Uterus (tissue), 4 donors: ENCODE measurements around the gene ANXA8L1. TPM values are rescaled to one million over a fixed set of nuclear protein-coding genes. Genes with fewer than 3 reads are reported as not detected.
"Not testable (repeated sequence)": the region's sequence is repeated elsewhere in the genome, so short reads cannot be mapped to it uniquely, and the experiment has no call there.

ENCODE experiments used
- DNase-seq, 2 donors: peaks; one replicate each; pipeline ENCODE4 v3.0.0-alpha.2; 2019 to 2020
- H3K27ac ChIP-seq, 2 donors: fragments of 200-600 bp; sonication (generic); 1 replicate in 1 of 2; 2 replicates in 1 of 2; pipeline ENCODE4 v1.5.1; 2016 to 2018
- H3K27me3 ChIP-seq, 2 donors: fragments of 200-600 bp; sonication (generic); one replicate each; pipeline ENCODE4 v1.5.1; 2018 to 2019; ENCODE audit warnings: control low read depth in 1 of 2
- H3K36me3 ChIP-seq, 2 donors: fragments of 200-600 bp; sonication (generic); one replicate each; pipeline ENCODE4 v1.5.1; 2019; ENCODE audit warnings: control low read depth in 1 of 2
- H3K4me1 ChIP-seq, 2 donors: fragments of 200-600 bp; sonication (generic); one replicate each; pipeline ENCODE4 v1.5.1; 2018 to 2019; ENCODE audit warnings: control low read depth in 1 of 2
- H3K4me3 ChIP-seq, 2 donors: fragments of 200-600 bp; sonication (generic); 1 replicate in 1 of 2; 2 replicates in 1 of 2; pipeline ENCODE4 v1.5.1; 2018 to 2019; ENCODE audit warnings: mild to moderate bottlenecking in 1 of 2
- H3K9me3 ChIP-seq, 2 donors: fragments of 200-600 bp; sonication (generic); one replicate each; pipeline ENCODE4 v1.5.1; 2019; ENCODE audit warnings: control low read depth in 1 of 2
- intact Hi-C: fragments of 100-400 bp; cut with DNase I; formaldehyde crosslinking; loops from one replicate; pipeline ENCODE4 v1.15.1; 2023; ENCODE audit warnings: low total_unique reads
- total RNA-seq, 4 donors: library from RNA; depleted of rRNA in 3 of 4; stranded (reverse); fragments of >200 nt in 3 of 4; gene quantifications; one replicate each; pipeline versions ENCODE4 v1.1.0 to v1.2.4, GENCODE V29; 2014 to 2023
- donor health status: DM: yes; HTN: yes; CAD: no.

Gene ANXA8L1
- total RNA-seq, 4 donors from 2014 or later: 0.52 to 0.90 TPM; not detected in 2

DNA sequence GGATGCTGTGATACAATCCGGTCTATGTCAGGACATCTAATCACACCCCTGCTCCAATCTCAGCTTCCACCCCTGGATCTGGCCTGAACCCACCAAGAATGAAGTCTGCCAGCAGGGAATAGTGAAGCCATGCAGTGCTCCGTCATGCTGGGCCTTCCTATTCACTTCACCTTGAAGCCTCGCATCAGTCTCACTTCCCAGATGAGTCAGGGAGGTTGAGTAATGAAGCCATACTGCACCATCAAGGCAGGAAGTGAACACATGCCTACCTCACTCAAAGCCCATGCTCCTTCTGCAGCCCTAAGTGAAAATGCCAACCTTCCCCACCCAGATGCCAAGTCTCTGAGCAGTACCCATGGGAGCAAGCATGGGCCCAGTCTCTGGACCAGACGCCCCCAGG lies 11.1 kb downstream of the ANXA8L1 start:
- H3K9me3 ChIP-seq, H3K27ac ChIP-seq, H3K27me3 ChIP-seq, DNase-seq, intact Hi-C loops, H3K4me3 ChIP-seq, H3K36me3 ChIP-seq, H3K4me1 ChIP-seq: not testable (repeated sequence)

- intact Hi-C loops, H3K9me3 ChIP-seq, H3K36me3 ChIP-seq, H3K4me3 ChIP-seq, H3K27ac ChIP-seq, H3K4me1 ChIP-seq, H3K27me3 ChIP-seq, DNase-seq: not testable (repeated sequence)
These were observed 11.8 kb downstream of the ANXA8L1 start for GRCh38 chr10:46387309-46387902.

GRCh38 chr10:46391422-46391821 lies 15.8 kb downstream of the ANXA8L1 start:
- H3K4me3 ChIP-seq, H3K4me1 ChIP-seq, intact Hi-C loops: not testable (repeated sequence)

GRCh38 chr10:46396441-46397279 lies 21.1 kb downstream of the ANXA8L1 start:
- H3K9me3 ChIP-seq, H3K27me3 ChIP-seq, DNase-seq, H3K36me3 ChIP-seq, intact Hi-C loops, H3K4me1 ChIP-seq, H3K4me3 ChIP-seq, H3K27ac ChIP-seq: not testable (repeated sequence)

More at GRCh38 chr10:46391422-46391821, 15.8 kb downstream of the ANXA8L1 start:
- not testable (repeated sequence) for H3K27me3 ChIP-seq, DNase-seq, H3K27ac ChIP-seq, H3K36me3 ChIP-seq, H3K9me3 ChIP-seq

DNA sequence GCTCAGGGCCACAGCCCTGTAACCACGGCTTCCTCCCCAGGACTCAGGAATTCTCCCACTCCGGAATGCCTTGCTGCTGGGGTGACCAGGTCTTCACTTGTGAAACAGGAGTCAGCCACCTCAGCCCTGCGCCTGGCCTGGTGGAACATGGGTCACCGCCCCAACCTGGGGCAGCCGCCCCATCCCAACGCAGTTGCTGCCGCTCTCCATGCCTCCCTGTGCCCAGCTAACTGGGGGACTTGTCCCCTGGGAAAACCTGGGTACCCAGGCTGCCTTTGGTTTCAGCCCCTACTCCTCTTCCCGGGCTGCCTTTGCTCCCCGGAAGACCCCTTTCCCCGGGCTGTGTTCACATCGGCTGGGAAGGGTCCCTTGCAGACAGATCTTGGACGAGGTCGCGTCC lies 22.2 kb downstream of the ANXA8L1 start:
- H3K27ac ChIP-seq, H3K27me3 ChIP-seq, DNase-seq, H3K4me3 ChIP-seq, intact Hi-C loops, H3K4me1 ChIP-seq, H3K36me3 ChIP-seq, H3K9me3 ChIP-seq: not testable (repeated sequence)

GRCh38 chr10:46398212-46398886 lies 22.8 kb downstream of the ANXA8L1 start:
- intact Hi-C loops, DNase-seq, H3K27ac ChIP-seq, H3K36me3 ChIP-seq, H3K9me3 ChIP-seq, H3K27me3 ChIP-seq, H3K4me3 ChIP-seq, H3K4me1 ChIP-seq: not testable (repeated sequence)

DNA sequence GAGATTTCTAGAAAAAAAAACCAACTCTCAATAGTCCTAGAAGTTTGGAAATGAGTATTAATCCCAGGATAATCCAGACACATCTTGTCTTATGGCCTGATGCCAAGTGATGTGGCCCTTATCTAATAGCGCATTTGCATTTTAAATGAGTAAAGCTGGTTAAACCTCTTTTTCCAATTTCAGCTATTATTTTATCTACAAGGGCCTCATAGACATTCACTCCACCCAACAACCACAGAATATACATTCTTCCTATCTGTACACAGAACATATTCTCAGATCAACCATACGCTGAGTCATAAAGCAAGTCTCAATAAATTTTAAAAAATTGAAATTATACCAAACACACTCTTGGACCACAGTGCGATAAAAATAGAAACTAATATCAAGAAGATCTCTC lies 34.0 kb downstream of the ANXA8L1 start:
- H3K9me3 ChIP-seq, intact Hi-C loops, DNase-seq, H3K27ac ChIP-seq, H3K4me3 ChIP-seq, H3K36me3 ChIP-seq, H3K27me3 ChIP-seq, H3K4me1 ChIP-seq: not testable (repeated sequence)

GRCh38 chr10:46411123-46411522 lies 35.5 kb downstream of the ANXA8L1 start:
- H3K9me3 ChIP-seq, H3K27ac ChIP-seq, H3K4me3 ChIP-seq, H3K36me3 ChIP-seq, intact Hi-C loops, DNase-seq, H3K4me1 ChIP-seq, H3K27me3 ChIP-seq: not testable (repeated sequence)

GRCh38 chr10:46412665-46413064 lies 37.1 kb downstream of the ANXA8L1 start:
- H3K4me1 ChIP-seq, H3K27me3 ChIP-seq, H3K9me3 ChIP-seq, H3K4me3 ChIP-seq, H3K36me3 ChIP-seq, DNase-seq, intact Hi-C loops, H3K27ac ChIP-seq: not testable (repeated sequence)

- H3K27ac ChIP-seq, H3K36me3 ChIP-seq, H3K4me3 ChIP-seq, intact Hi-C loops, DNase-seq, H3K9me3 ChIP-seq, H3K27me3 ChIP-seq, H3K4me1 ChIP-seq: not testable (repeated sequence)
These were observed 39.7 kb downstream of the ANXA8L1 start for GRCh38 chr10:46415291-46415690.

GRCh38 chr10:46418283-46418682 lies 42.7 kb downstream of the ANXA8L1 start:
- intact Hi-C loops, DNase-seq, H3K27ac ChIP-seq, H3K36me3 ChIP-seq, H3K27me3 ChIP-seq, H3K9me3 ChIP-seq, H3K4me3 ChIP-seq, H3K4me1 ChIP-seq: not testable (repeated sequence)

GRCh38 chr10:46419570-46420379 lies 44.2 kb downstream of the ANXA8L1 start:
- H3K27ac ChIP-seq, H3K4me1 ChIP-seq, H3K27me3 ChIP-seq, intact Hi-C loops, H3K9me3 ChIP-seq, H3K36me3 ChIP-seq, H3K4me3 ChIP-seq, DNase-seq: not testable (repeated sequence)

GRCh38 chr10:46423550-46423949 lies 48.0 kb downstream of the ANXA8L1 start:
- H3K36me3 ChIP-seq, H3K27me3 ChIP-seq, H3K4me1 ChIP-seq, intact Hi-C loops, H3K4me3 ChIP-seq, H3K27ac ChIP-seq, H3K9me3 ChIP-seq, DNase-seq: not testable (repeated sequence)
